CD4-positive, alpha-beta T cell treated with Interleukin-4 for 1 hour (primary cell): ENCODE measurements around the gene GPR31.
"Not testable (repeated sequence)": the region's sequence is repeated elsewhere in the genome, so short reads cannot be mapped to it uniquely, and the experiment has no call there.

ENCODE experiments used
- DNase-seq, 2 donors: peaks; one replicate each; pipeline ENCODE4 v3.0.0-alpha.2; 2020 to 2022

GPR31 gene, protein sequence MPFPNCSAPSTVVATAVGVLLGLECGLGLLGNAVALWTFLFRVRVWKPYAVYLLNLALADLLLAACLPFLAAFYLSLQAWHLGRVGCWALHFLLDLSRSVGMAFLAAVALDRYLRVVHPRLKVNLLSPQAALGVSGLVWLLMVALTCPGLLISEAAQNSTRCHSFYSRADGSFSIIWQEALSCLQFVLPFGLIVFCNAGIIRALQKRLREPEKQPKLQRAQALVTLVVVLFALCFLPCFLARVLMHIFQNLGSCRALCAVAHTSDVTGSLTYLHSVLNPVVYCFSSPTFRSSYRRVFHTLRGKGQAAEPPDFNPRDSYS

DNA sequence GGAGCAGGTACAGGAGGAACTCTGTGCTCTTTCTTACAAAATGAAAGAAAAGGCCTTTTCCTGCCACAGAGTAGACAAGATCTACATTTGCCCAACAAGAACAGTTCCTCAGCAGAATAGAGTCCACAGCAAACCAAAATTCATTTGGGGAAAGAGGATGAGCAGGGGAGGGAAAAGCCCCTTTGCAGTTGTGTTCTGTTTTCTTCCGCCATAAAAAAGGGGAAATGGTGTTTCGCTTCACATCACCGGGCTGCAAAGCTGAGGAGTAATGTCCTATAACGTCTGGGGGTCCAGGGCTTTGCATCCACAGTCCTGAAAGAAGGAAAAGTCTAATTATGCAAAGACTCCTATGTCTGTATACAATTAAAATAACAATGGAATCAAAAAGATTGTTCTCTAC, at the start of gene GPR31:
Gene GPR31, minus strand, starts transcription at position 118 of the 400 bp plus-strand sequence. CDS start 149 bp downstream, outside the sequence.
- DNase-seq = no peak

GRCh38 chr6:167207527-167207926, 49.7 kb upstream of the GPR31 start:
- DNase-seq = no peak

DNA sequence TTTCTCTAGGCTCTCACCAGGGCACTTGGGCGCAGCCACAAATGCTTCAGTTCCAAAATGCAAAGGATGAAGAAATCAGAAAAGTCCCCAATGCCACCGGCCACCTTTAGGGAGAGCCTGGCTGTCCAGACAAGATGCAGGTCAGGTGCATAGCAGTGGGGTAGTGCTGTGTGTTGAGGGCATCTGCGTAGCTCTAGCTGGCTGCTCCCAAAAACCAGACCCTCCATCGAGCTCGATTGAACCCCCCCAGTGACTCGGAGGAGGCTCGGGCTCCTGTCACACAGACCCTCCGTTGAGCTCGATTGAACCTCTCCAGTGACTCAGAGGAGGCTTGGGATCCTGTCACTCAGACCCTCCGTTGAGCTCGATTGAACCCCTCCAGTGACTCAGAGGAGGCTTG, 47.5 kb upstream of the GPR31 start:
- DNase-seq = not testable (repeated sequence)

DNA sequence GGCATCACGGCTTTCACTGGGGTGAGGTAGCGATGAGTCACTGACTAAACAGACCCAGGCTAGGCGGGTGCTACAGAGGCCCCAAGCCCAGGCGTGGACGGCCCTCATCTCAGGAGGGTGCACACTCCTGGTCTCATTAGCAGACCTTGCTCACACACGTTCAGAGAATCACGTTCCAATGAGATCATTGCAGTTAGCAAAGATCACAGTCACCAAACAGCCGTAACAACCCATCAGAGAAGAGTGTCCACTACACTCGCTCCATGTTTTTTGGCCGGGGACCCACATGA, 46.2 kb upstream of the GPR31 start:
- DNase-seq = not testable (repeated sequence)

- DNase-seq = not testable (repeated sequence)
These were observed 45.7 kb upstream of the GPR31 start for GRCh38 chr6:167203261-167204058.

GRCh38 chr6:167202613-167203012, 44.8 kb upstream of the GPR31 start:
- DNase-seq = not testable (repeated sequence)

GRCh38 chr6:167200806-167201205, 43.0 kb upstream of the GPR31 start:
- DNase-seq = no peak

- DNase-seq = not testable (repeated sequence)
These were observed 38.3 kb upstream of the GPR31 start for GRCh38 chr6:167195941-167196610.

DNA sequence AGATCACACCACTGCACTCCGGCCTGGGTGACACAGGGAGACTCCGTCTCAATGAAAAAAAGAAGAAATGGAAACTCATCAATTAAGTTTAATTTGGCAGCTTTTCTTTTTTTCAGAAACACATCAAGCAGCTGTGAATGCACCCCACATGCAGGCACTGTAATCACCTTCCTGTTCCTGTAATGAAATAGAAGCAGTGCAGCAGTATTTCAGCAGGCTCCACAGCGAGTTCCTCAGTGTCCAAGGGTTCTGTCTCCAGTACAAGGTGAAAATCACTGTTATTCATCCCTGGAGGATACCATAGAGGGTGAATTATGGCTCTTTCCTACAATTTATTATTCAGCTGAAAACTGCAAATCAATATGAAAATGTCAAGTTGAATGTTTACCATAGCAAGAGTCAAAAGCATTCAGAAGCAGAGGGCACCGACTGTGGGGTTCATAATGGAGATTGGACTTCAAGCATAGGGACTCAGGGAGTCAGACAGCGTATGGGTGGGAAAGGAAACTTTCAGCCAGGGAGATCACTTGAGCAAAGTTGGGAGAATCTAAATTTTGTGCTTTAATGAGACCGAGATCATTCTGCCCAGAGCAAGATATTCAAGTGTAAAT, 35.8 kb upstream of the GPR31 start:
- not testable (repeated sequence) for DNase-seq

DNA sequence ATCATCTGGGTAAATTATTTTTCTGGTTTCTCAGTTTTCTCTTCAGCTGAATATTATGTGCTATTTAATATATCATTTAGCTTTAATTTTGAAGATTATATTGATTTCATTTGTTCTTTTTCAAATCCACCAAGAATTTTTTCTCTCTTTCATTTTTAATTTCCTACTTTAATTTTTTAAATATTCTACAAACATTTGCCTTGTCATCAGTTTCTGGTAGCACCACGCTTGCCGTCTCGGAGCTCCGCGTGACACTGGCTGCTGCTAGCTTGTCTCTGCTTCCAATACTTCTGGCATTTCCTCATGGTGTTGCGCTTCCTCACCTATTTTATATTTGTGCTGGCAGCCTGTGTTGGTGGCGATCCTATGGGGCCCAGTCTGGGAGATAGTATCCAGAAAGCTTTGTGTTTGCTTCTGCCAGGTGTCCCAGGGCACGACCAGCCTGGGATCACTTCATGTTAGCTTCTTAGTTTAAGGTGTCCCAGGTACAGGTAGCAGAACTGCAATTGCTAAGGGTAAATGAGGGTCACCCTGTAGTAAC, 33.3 kb upstream of the GPR31 start:
- DNase-seq = not testable (repeated sequence)

DNA sequence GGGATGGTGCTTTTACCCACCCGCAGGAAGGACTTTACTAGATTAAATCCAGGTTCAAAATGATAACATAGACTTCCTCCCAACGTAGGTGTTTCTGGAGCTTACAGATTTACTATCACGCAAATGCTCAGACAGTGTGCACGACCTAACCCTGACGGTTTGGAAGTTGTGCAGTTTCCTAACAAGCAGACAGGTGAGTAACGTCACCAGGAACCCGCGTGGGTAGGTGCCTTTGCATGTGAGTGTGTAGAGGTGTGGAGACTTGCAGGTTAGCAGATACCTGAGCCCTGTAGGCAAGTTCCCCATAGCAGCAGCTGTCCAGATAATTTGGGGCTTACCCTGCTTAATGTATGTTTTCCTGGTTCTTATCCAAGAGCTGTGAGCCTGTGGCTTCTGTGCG, 29.5 kb upstream of the GPR31 start:
- not testable (repeated sequence) for DNase-seq

DNA sequence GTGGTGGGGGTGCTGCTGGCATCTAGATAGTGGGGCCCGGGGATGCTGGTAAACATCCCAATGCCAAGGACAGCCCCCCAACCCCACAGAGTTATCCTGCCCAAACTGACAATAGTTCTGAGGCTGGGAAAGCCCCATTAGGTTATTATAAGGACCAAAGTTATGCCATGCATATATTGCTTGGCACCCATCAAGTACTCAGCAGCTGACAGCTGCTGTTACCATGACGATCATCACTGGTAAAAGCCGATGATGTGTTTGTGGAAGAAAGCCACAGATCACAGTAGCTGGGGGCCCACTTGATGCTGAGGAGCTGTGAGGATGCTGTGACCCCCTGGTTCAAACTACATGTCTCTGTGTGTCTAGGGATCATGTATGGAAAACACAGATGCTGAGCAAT, 27.3 kb upstream of the GPR31 start:
- DNase-seq = not testable (repeated sequence)

GRCh38 chr6:167182913-167183314, 25.1 kb upstream of the GPR31 start:
- not testable (repeated sequence) for DNase-seq

DNA sequence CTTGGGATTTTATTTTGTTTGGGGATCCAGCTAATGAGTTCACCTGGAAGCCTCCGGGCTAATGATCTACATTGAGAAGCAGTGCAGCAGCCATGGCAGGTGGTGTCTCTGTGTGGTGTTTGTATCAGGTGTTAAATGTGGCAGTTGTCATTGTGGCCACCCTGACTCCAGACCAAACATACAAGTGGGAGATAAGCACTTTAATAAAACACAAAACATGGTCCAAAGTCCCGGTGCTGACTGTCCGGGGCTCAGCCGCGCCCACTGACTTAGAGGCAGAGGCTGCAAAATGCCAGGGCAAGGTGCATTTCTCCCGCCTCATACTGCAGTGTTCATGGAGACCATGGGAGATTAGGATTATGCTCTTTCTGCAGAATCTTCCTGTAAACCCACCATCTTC, 23.6 kb upstream of the GPR31 start:
- not testable (repeated sequence) for DNase-seq

GRCh38 chr6:167180086-167180485, 22.3 kb upstream of the GPR31 start:
- not testable (repeated sequence) for DNase-seq

- DNase-seq = not testable (repeated sequence)
These were observed 21.3 kb upstream of the GPR31 start for GRCh38 chr6:167178896-167179655.

- DNase-seq = not testable (repeated sequence)
These were observed 19.5 kb upstream of the GPR31 start for GRCh38 chr6:167177271-167177670.

GRCh38 chr6:167172011-167172410, 14.2 kb upstream of the GPR31 start:
- DNase-seq = not testable (repeated sequence)

GRCh38 chr6:167171300-167171699, 13.5 kb upstream of the GPR31 start:
- not testable (repeated sequence) for DNase-seq

DNA sequence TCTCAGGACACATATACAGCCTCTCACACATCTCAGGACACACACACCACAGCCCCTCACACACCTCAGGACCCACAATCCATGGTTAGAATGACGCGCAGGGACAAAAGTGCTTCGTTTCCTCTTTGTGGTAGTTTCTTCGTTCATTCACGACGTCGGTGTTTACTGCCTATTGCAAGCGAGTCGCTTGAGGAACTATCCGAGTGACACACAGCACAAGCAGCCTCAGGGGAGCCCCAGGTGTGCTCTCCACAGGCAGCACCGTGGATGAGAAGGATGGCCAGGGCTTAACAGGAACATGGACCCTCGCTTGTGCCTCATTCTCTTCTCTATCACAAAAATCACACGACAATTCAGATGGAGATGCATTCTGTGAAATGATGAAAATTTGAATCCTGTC, 12.1 kb upstream of the GPR31 start:
- not testable (repeated sequence) for DNase-seq

GRCh38 chr6:167168296-167168695, 10.5 kb upstream of the GPR31 start:
- not testable (repeated sequence) for DNase-seq

DNA sequence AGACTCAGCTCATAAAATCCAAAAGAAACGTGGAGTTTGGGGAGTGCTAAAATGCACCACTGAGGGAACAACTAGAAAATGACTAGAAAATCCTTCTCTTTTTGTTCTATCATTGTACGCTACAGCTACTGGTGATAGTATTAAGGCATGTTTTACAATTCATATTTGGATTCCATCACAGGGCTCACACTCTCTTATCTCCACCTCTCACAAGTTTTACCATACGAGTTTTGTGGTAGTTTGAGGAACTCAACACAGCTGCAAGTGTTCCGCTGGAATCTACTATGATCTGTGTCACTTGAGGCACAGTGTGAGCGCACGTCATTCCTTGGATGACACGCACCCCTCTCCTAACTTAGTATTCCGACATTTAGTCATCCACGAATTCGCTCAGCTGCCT, 9.9 kb upstream of the GPR31 start:
- DNase-seq = not testable (repeated sequence)
